Esophagus squamous epithelium (tissue), 4 donors: Measurements from ENCODE around the gene NID1.

Source experiments
- POLR2A ChIP-seq, 4 donors: fragments of 450-650 bp; IDR thresholded peaks; one replicate each; pipeline ENCODE4 v1.6.1; 2017; ENCODE audit warnings: antibody characterized with exemption in 4 of 4, mild to moderate bottlenecking in 4 of 4, moderate library complexity in 3 of 4
- TF ChIP-seq, protein P1 (sequence below), 6 experiments: fragments of 450-650 bp in 4 of 6; fragments of 200-600 bp in 2 of 6; sonication (generic) in 2 of 6; IDR thresholded peaks; one replicate each; pipeline ENCODE4 v1.5.1; 2016 to 2019; ENCODE audit warnings: antibody characterized with exemption in 6 of 6, mild to moderate bottlenecking in 4 of 6, moderate library complexity in 4 of 6

DNA sequence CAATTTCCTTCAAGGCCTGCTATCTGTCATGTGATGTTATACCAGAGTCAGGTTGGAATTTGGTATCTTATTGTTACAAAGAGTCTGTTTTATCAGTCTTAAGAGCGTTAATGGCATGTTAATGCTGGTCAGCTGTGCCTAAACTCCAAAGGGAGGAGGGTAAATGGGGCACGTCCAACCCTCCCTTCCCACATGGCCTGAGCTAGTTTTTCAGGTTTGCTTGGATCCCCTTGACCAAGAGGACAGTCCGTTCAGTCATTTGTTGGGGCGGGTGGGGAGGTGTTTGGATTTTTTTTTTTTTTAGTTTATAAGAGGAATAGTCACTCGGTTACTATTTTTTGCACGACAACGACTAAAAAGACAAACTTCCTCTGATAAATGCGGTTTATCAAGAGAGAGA lies 134.3 kb downstream of the NID1 start:
- TF ChIP-seq POLR2A (IDR thresholded peaks at IDR 0.05), result no peak
- TF ChIP-seq, protein P1, sequence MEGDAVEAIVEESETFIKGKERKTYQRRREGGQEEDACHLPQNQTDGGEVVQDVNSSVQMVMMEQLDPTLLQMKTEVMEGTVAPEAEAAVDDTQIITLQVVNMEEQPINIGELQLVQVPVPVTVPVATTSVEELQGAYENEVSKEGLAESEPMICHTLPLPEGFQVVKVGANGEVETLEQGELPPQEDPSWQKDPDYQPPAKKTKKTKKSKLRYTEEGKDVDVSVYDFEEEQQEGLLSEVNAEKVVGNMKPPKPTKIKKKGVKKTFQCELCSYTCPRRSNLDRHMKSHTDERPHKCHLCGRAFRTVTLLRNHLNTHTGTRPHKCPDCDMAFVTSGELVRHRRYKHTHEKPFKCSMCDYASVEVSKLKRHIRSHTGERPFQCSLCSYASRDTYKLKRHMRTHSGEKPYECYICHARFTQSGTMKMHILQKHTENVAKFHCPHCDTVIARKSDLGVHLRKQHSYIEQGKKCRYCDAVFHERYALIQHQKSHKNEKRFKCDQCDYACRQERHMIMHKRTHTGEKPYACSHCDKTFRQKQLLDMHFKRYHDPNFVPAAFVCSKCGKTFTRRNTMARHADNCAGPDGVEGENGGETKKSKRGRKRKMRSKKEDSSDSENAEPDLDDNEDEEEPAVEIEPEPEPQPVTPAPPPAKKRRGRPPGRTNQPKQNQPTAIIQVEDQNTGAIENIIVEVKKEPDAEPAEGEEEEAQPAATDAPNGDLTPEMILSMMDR (IDR thresholded peaks at IDR 0.05), result no peak
